ENCODE data around the gene OR10A5.
A peak's percentile ranks its signal among the peaks of the same experiment; 100 is the strongest.

- TF ChIP-seq CTCF (CRISPR knock-in tag; IDR thresholded peaks at IDR 0.05) (peak; percentile 81), RFXANK (CRISPR knock-in tag; IDR thresholded peaks at IDR 0.05) (no peak), ZNF441 (CRISPR knock-in tag; IDR thresholded peaks at IDR 0.05; ENCODE audit: borderline replicate concordance) (no peak), NCOA1 (CRISPR knock-in tag; IDR thresholded peaks at IDR 0.05) (no peak), RXRB (CRISPR knock-in tag; IDR thresholded peaks at IDR 0.05; ENCODE audit: borderline replicate concordance) (no peak), NR2C2 (CRISPR knock-in tag; IDR thresholded peaks at IDR 0.05; ENCODE audit: borderline replicate concordance) (no peak), JUND (CRISPR knock-in tag; IDR thresholded peaks at IDR 0.05) (no peak), JUNB (CRISPR knock-in tag; IDR thresholded peaks at IDR 0.05; ENCODE audit: borderline replicate concordance) (no peak), MXI1 (IDR thresholded peaks at IDR 0.05; ENCODE audit: borderline replicate concordance, low read depth, low read length) (no peak), RAD21 (CRISPR knock-in tag; IDR thresholded peaks at IDR 0.05) (no peak)
These were observed 33.0 kb upstream of the OR10A5 start for GRCh38 chr11:6812390-6813005.

Measured in HepG2 (cell line).